K562 (cell line): Measurements from ENCODE around the gene FLOT2. TPM values are rescaled to one million over a fixed set of nuclear protein-coding genes. Genes with fewer than 3 reads are reported as not detected.

Source experiments
- ARID4B ChIP-seq: sonication (generic); formaldehyde crosslinking; IDR thresholded peaks from 2 replicates; pipeline ENCODE4 v1.8.0; 2022; ENCODE audit warnings: mild to moderate bottlenecking, missing genetic modification reagents
- ATF6 ChIP-seq: sonication (generic); formaldehyde crosslinking; IDR thresholded peaks from 2 replicates; pipeline ENCODE4 v1.4.0; 2020; ENCODE audit warnings: mild to moderate bottlenecking, missing genetic modification reagents
- EP400 ChIP-seq: fragments of 450-650 bp; IDR thresholded peaks from 2 replicates; pipeline ENCODE4 v1.6.1; 2017; ENCODE audit warnings: antibody characterized with exemption, mild to moderate bottlenecking, moderate library complexity
- GMEB1 ChIP-seq: fragments of 250-450 bp; sonication (Bioruptor Pico); IDR thresholded peaks from 2 replicates; pipeline ENCODE4 v1.4.0; 2020; ENCODE audit warnings: mild to moderate bottlenecking
- RFX5 ChIP-seq: IDR thresholded peaks from 2 replicates; pipeline ENCODE4 v1.6.1; 2011; ENCODE audit warnings: low read depth, mild to moderate bottlenecking, improper control_type of control experiment, low read length
- TCF7L2 ChIP-seq: fragments of 150-350 bp; IDR thresholded peaks from 2 replicates; pipeline ENCODE4 v1.6.1; 2016; ENCODE audit warnings: low read depth, mild to moderate bottlenecking, low read length, moderate library complexity
- ZFP36 ChIP-seq: fragments of 150-350 bp; IDR thresholded peaks from 2 replicates; pipeline ENCODE4 v1.6.1; 2018; ENCODE audit warnings: low read length, low read depth; ENCODE audit not compliant: partially characterized antibody
- polyA plus RNA-seq, 8 experiments: library from polyadenylated mRNA; depleted of rRNA in 4 of 8; stranded (reverse) in 5 of 8; unstranded in 3 of 8; fragments of >200 nt; fragmentation: Nextera tagmentation in 2 of 8; fragmentation: Illumina TruSeq in 1 of 8; extraction: Ambion mirVana in 2 of 8; extraction: Trizol in 1 of 8; gene quantifications; 2 replicates each; pipeline versions ENCODE4 v1.2.1 to v1.2.3, GENCODE V29; 2011 to 2014; ENCODE audit warnings: inconsistent platforms in 1 of 8, missing spikeins in 1 of 8
- total RNA-seq, 7 experiments: library from RNA; depleted of rRNA in 6 of 7; stranded (reverse); fragments of >200 nt in 6 of 7; fragmentation: Illumina TruSeq in 2 of 7; extraction: Trizol in 2 of 7; gene quantifications; 2 replicates each; pipeline versions ENCODE4 v1.2.1 to v1.2.3, GENCODE V29; 2011 to 2021; ENCODE audit warnings: low replicate concordance in 1 of 7

Gene FLOT2
- total and polyA plus RNA-seq, 9 of the 15 experiments (the other 6 are each of a cell fraction or from before 2014, with no cell fraction given): 17.5 to 138 (median 41.7) TPM

DNA sequence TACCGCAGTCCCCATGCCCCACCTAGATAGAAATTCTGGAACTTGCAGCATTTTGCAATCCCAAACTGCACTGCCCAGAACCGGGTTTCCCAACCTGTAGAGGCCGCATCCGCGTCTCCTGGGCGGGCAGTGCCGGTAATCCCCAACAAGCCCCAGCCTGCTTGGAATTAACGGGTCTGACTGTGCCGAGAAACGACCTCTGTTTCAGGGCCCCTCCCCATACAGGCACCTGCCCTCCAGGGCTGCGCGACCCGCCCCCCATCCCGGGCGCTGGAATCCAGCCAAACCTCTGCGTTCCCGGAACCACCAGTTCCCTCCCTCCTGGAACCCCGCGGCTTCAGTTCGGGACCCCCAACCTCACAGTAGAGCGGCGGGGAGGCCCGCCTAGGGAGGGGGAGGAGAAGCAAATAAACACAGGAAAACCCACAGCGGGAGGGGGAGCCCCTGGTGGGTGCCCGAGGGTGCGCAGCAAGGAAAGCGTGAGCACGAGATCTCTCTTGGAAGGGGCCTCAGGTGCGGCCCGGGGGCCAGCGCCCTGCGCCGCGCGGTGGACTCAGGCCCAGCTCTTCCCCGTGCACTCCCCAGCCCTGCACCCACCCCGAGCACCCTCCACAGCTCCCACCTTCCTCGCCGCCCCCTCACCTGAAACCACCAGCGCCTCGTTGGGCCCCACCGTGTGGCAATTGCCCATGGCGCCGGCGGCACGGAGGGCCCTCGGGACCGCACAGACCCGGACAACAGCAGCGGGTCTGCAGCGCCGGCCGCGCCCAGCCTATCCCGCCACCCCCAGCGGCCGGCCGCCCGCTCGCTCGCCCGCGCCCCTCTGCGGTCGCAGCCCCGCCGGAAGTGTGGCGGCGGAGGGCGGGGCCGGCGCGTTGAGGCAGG lies at the start of gene FLOT2 (continued):
- TF ChIP-seq ATF6 (CRISPR knock-in tag) (peak; percentile 84; the same call in 1 of the 2 replicates), ZFP36 (no peak), GMEB1 (CRISPR knock-in tag) (peak; percentile 64), RFX5 (no peak), ARID4B (CRISPR knock-in tag) (no peak; the same call in 1 of the 2 replicates), TCF7L2 (no peak), EP400 (peak; percentile 81)
